DND-41 (cell line): ENCODE measurements around the gene ASCC2.
"Not testable (repeated sequence)": the region's sequence is repeated elsewhere in the genome, so short reads cannot be mapped to it uniquely, and the experiment has no call there.

Experiments
- ATAC-seq: fragments of 200-7000 bp; cut with Tn5 transposase; 3 replicates; pipeline ENCODE4 v1.9.1; 2021; ENCODE audit warnings: low read depth; ENCODE audit not compliant: insufficient read depth
- DNase-seq: peaks from one replicate; pipeline ENCODE4 v3.0.0-alpha.2; 2020
- H2AFZ ChIP-seq: 2 replicates; pipeline ENCODE4 v1.6.0; 2012; ENCODE audit warnings: low read depth, low read length
- H3K27ac ChIP-seq: 2 replicates; pipeline ENCODE4 v1.5.1; 2012; ENCODE audit warnings: low read length, inconsistent platforms
- H3K27me3 ChIP-seq: fragments of 200-600 bp; sonication (generic); 2 replicates; pipeline ENCODE4 v1.6.0; 2012; ENCODE audit warnings: low read length, mild to moderate bottlenecking, inconsistent platforms; ENCODE audit not compliant: insufficient read depth, poor library complexity
- H3K36me3 ChIP-seq: 2 replicates; pipeline ENCODE4 v1.5.1; 2012; ENCODE audit warnings: low read length, inconsistent platforms; ENCODE audit not compliant: insufficient read depth
- H3K4me1 ChIP-seq: 2 replicates; pipeline ENCODE4 v1.5.1; 2012; ENCODE audit warnings: mild to moderate bottlenecking, low read length; ENCODE audit not compliant: insufficient read depth
- H3K4me2 ChIP-seq: 2 replicates; pipeline ENCODE4 v1.6.0; 2012; ENCODE audit warnings: mild to moderate bottlenecking, moderate library complexity, low read length, inconsistent platforms; ENCODE audit not compliant: insufficient read depth
- H3K4me3 ChIP-seq, 2 experiments: fragments of 200-600 bp in 1 of 2; shearing (Covaris generic) in 1 of 2; 2 replicates each; pipeline ENCODE4 v1.5.1; 2012 to 2016; ENCODE audit warnings: inconsistent platforms in 2 of 2, low read length in 2 of 2, mild to moderate bottlenecking in 2 of 2, low read depth in 1 of 2, moderate library complexity in 1 of 2
- H3K79me2 ChIP-seq: 2 replicates; pipeline ENCODE4 v1.6.0; 2012; ENCODE audit warnings: low read length, inconsistent platforms; ENCODE audit not compliant: insufficient read depth
- H3K9ac ChIP-seq: 2 replicates; pipeline ENCODE4 v1.6.0; 2012; ENCODE audit warnings: low read depth, mild to moderate bottlenecking, inconsistent platforms, low read length, moderate library complexity
- H3K9me3 ChIP-seq: 2 replicates; pipeline ENCODE4 v1.5.1; 2012; ENCODE audit warnings: low read length, moderate library complexity, mild to moderate bottlenecking, inconsistent platforms; ENCODE audit not compliant: insufficient read depth, severe bottlenecking
- H4K20me1 ChIP-seq: 2 replicates; pipeline ENCODE4 v1.6.0; 2012; ENCODE audit warnings: low read length; ENCODE audit not compliant: insufficient read depth
- CTCF ChIP-seq: IDR thresholded peaks from 2 replicates; pipeline ENCODE4 v1.5.1; 2012; ENCODE audit warnings: borderline replicate concordance, low read length, moderate library complexity, mild to moderate bottlenecking; ENCODE audit not compliant: poor library complexity, severe bottlenecking; ENCODE audit errors: extremely low read depth
- EZH2 ChIP-seq: IDR thresholded peaks from 3 replicates; pipeline ENCODE4 v1.6.1; 2012; ENCODE audit warnings: borderline replicate concordance, low read depth, mild to moderate bottlenecking, moderate library complexity, low read length, inconsistent platforms; ENCODE audit not compliant: severe bottlenecking

Gene ASCC2

GRCh38 chr22:29860006-29860766 is 22.1 kb upstream of the ASCC2 start:
- no peaks in the 10 kb centered on the region for H3K79me2 ChIP-seq
- no peaks in the 10 kb centered on the region for H3K9me3 ChIP-seq
- no peaks in the 10 kb centered on the region for H4K20me1 ChIP-seq
- DNase-seq (no peak), ATAC-seq (no peak)
- TF ChIP-seq EZH2 (no peak), CTCF (no peak)
- H3K4me3 ChIP-seq: no peak overlapping the region
- no peak overlapping the region for H3K9ac ChIP-seq
- no peak overlapping the region for H3K27ac ChIP-seq
- H3K27me3 ChIP-seq: no peaks in the 10 kb centered on the region
- no peaks in the 10 kb centered on the region for H3K36me3 ChIP-seq
- H3K4me2 ChIP-seq: no peak overlapping the region
- H3K4me1 ChIP-seq: no peaks in the 10 kb centered on the region
- H2AFZ ChIP-seq: no peak overlapping the region

DNA sequence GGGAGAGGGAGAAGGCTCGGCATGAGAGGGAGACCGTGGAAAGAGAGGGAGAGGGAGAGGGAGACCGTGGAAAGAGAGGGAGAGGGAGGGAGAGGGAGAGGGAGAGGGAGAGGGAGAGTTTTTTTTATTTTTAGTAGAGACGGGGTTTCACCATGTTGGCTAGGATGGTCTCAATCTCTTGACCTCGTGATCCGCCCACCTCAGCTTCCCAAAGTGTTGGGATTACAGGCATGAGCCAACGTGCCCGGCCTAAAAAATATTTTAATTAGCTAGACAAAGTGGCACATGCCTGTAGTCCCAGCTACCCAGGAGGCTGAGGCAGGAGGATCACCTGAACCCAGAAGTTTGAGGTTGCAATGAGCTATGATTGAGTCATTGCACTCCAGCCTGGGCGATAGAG is 21.0 kb upstream of the ASCC2 start:
- not testable (repeated sequence) for H3K36me3 ChIP-seq, H3K79me2 ChIP-seq, ATAC-seq

GRCh38 chr22:29856496-29856895 is 18.4 kb upstream of the ASCC2 start:
- no peak for DNase-seq
- H3K4me2 ChIP-seq: no peak overlapping the region
- ATAC-seq: no peak
- no peaks in the 10 kb centered on the region for H3K9me3 ChIP-seq
- no peak overlapping the region for H3K27ac ChIP-seq
- H3K4me1 ChIP-seq: no peaks in the 10 kb centered on the region
- no peak overlapping the region for H3K4me3 ChIP-seq
- no peaks in the 10 kb centered on the region for H3K36me3 ChIP-seq
- no peaks in the 10 kb centered on the region for H3K79me2 ChIP-seq
- no peak overlapping the region for H3K9ac ChIP-seq
- H4K20me1 ChIP-seq: no peaks in the 10 kb centered on the region
- TF ChIP-seq CTCF (no peak), EZH2 (no peak)
- H2AFZ ChIP-seq: no peak overlapping the region
- no peaks in the 10 kb centered on the region for H3K27me3 ChIP-seq

More for the DNA sequence above, 21.0 kb upstream of the ASCC2 start:
- DNase-seq, H2AFZ ChIP-seq, H3K9ac ChIP-seq, H3K4me3 ChIP-seq, H3K4me2 ChIP-seq, H3K27me3 ChIP-seq, H4K20me1 ChIP-seq, H3K4me1 ChIP-seq, H3K9me3 ChIP-seq, H3K27ac ChIP-seq: not testable (repeated sequence)

DNA sequence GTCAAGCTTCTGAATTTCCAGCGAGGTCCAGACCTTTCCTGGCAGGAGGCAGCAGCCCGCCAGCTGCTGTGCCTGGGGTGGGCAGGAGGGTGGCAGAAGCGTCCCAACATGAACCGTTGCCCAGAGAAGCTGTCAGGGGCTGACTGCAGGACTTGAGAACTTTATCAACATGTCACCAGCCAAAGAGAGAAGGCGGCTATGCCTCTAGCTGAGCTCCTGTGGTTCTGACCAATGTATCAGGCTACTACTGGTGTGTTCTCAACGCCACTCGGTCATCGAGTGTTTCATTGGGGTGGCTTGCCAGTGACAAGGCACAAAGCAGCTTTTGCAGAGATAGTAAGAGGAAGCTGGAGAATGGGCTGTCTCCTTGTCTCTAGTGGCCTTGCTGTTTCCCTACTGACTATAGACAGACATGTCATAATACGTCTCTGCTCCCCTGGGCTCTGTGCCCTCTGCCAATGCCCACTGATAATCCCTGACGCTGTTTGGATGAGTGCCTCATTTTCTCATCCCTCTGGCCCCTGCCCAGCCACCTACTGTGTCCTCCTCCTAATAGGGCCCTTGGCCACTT is 17.6 kb upstream of the ASCC2 start:
- DNase-seq (no peak), ATAC-seq (no peak)
- H4K20me1 ChIP-seq: no peaks in the 10 kb centered on the region
- no peaks in the 10 kb centered on the region for H3K4me1 ChIP-seq
- TF ChIP-seq CTCF: no peak
- no peak for TF ChIP-seq EZH2
- H3K4me3 ChIP-seq: no peak overlapping the region
- H3K27me3 ChIP-seq: no peaks in the 10 kb centered on the region
- no peaks in the 10 kb centered on the region for H3K79me2 ChIP-seq
- no peak overlapping the region for H3K27ac ChIP-seq
- no peaks in the 10 kb centered on the region for H3K36me3 ChIP-seq
- no peaks in the 10 kb centered on the region for H3K9me3 ChIP-seq
- H3K9ac ChIP-seq: no peak overlapping the region
- H3K4me2 ChIP-seq: no peak overlapping the region
- no peak overlapping the region for H2AFZ ChIP-seq
